Fibroblast of skin of right quadriceps (primary cell): ENCODE results near the gene PAOX.

Experiments
- DNase-seq: peaks from one replicate; pipeline ENCODE4 v3.0.0-alpha.2; 2013

PAOX gene

DNA sequence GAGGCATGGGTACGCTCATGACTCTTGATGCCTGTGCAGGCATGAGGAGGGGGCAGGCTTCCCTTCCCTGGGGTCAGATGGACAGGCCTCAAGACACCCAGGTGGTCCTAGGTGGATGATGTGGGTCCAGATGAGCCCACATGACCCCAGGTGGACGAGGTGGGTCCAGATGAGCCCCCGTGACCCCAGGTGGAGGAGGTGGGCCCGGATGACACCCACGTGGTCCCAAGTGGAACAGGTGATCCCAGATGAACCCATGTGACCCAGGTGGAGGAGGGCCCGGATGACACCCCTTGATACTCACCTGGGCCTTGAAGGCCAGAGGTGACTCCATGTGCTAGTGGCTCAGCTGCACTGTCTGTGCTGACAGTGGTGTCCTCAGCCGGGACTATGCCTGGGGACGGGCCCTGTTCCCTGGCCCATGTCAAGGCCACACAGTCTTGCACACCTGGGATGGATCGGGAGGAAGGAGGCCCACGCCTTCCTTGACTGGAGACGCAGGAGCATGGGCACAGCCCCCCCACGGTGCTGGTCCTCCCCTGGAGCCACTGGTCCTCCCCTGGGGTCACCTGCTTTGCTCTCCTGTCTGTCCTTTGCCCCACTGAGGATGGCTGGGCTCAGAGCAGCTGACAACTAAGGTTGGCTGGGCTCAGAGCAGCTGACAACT is 28.6 kb upstream of the PAOX start:
- DNase-seq = no peak

DNA sequence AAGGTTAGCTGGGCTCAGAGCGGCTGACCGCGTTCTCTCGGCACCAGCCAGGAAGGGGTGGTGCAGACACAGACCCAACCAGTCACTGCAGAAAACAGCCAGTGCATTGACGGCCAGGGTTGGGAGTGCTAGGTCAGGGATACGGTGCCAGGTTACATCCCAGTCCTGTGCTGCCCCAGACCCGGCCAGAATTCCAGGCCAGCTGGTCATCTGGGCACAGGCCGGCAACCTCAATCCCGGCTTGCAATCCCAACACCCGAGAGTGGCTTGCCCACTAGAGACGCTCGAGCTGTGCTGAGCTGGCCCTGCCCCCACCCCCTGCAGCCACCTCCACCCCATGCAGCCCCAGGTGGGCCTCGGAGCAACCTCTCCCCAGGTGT is 28.1 kb upstream of the PAOX start:
- DNase-seq = no peak

DNA sequence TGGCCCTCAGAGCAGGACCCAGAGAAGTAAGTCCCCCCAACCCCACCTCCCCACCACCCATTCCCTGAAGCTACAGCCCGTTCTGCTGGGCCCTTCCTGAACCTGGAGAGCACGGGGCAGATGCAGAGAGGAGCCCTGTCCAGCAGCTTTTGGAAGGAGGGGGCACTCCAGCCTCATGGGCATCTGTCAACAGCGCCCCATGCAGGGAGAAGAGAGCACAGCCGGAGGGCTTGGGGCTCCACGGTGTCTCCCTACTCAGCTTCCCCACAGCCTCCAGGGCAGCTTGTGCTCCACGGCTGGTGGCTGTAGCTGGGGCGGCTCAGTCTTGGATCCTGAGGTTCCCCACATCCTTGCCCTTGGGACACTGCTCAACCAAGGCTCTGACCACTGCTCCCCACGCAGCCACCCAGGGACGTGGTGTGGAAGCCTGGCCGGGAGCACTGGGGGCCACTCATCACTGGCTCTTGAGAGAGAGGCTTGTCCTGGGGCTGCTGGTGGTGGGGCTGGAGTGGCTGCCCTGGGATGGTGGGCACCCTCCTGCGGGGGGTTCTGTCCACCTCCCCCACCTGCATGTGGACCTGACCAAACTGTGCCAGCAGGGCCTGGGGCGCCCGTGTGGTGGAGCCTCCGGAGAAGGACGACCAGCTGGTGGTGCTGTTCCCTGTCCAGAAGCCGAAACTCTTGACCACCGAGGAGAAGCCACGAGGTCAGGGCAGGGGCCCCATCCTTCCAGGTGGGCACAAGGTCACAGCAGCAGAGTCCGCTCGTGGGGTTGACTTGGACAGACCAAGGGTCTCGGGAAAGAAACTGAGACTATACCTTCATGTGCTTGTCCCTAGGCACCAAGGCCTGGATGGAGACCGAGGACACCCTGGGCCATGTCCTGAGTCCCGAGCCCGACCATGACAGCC is 27.4 kb upstream of the PAOX start:
- no peak for DNase-seq

DNA sequence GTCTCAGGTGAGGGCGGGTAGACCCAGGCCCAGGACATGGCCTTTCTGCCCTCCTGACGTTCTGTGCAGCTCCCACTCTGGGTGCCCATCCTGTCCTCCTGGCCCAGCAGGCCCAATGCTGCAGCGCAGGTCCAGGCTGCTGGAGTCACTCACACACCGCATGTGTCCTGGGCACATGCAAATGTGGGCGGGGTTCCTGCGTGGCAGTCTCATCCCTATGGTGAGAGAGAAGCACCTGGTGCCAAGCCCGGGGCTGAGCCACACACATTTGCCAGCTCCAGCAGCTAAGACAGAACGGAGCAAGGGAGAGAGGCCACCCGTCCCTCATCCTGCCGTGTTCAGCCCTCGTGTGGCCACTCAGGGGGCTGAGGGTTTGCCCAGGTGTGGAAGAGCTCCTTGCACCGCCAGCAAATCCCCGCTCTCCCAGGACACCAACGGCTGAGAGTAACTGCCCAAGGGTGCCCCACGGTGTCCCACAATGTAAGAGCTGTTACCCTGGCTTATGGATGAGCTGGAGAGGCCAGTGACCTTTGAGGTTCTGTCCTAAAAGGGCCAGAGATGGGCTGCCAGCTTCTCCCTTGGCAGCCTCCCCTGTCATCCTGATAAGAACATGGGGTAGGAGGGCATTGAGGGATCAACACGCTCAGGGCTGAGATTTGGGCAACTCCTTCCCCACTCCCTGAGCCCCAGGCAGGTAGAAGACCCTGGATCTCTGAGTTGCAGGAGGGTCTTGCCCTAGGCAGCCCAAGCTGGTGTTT is 25.7 kb upstream of the PAOX start:
- DNase-seq = no peak

DNA sequence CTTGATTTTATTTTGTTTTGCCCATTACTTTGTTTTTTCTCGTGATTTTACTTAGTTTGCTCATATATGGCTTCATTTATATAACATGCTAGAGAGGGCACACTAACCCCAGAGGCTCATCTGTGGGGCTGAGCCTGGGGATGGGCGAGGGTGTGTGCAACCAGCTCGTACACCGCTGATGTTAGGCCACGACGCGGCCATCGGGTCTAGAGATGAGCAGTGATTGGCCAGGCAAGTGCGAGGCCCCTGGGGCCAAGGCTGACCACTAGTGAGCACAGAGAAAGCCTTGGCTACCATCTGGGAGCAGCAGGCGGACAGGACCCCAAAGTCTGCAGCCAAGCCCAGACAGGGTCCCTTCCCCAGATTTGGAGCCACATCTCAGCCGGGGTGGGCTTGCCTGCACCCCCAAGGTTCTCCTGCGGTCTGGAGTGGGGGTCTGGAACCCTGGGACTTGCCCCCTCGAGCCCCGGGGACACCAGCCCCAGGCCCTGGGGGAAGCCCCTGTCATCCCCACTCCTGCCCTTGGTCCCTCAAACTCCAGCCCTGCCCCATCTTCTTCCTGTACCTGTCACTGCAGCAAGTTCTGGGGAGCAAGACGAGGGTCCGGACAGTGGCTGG is 25.0 kb upstream of the PAOX start:
- DNase-seq = no peak

DNA sequence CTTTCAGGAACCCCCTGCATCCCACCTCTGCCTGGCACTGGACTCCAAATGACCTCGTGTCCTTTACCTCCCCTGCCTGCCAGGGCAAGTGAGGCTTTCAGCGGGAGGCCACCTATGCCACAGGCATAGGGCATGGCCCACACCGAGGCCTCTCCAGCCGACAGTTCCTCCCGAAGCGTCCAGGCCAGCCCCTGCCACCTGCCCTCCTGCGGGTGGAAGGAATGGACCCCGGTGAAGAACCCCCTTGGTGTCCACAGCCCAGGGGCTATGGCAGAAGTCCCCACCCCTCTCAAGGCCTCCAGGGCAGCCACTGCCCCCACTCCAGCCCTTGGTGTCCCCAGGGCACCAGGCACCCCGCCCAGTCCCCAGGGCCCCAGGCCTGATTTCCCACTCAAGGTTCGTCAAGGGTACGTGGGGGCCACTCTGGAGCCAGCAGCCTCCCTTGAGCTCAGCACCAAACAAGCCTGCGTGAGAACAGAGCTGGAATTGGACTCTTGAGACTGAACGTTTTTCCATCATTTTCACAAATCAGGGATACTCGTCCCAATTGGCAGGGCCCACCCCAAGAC is 24.3 kb upstream of the PAOX start:
- DNase-seq = no peak

DNA sequence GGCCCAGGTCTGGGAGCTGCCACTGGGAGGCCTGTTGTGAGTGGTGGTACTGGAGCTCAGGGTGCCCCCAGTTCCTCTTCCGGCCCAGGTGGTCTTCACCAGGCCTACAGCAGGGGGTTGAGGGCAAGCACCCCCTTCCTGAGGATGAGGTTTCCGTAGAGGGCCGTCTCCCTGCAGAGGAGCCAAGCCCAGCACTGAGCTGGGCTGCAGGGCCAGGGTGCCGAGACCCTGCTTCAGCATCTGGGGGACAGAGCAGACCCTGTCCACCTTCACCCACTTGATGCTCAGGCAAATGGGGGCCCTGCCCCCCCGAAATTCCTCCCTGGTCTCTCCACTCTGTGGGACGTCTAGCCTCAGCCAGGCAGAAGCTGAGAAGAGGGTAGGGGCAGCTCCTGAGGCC is 23.8 kb upstream of the PAOX start:
- no peak for DNase-seq

DNA sequence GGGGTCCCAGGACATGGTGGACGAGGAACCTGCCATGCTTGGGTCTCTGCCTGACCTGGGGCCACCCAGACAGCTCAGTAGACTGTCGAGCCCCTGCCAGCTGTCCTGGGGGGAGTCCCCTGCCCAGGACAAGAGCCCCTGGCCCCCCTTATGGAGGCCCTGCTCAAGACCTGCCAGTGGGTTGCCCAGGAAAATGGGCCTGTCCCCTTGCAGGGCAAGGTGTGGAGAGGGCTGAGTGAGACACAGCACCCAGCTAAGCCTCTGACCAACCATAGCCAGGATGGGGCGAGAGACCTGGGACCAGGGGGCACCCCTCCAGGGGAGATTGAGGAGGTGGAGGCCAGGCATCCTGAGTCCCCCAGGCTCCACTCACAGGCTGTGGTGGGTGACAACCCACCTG is 23.1 kb upstream of the PAOX start:
- DNase-seq = no peak

DNA sequence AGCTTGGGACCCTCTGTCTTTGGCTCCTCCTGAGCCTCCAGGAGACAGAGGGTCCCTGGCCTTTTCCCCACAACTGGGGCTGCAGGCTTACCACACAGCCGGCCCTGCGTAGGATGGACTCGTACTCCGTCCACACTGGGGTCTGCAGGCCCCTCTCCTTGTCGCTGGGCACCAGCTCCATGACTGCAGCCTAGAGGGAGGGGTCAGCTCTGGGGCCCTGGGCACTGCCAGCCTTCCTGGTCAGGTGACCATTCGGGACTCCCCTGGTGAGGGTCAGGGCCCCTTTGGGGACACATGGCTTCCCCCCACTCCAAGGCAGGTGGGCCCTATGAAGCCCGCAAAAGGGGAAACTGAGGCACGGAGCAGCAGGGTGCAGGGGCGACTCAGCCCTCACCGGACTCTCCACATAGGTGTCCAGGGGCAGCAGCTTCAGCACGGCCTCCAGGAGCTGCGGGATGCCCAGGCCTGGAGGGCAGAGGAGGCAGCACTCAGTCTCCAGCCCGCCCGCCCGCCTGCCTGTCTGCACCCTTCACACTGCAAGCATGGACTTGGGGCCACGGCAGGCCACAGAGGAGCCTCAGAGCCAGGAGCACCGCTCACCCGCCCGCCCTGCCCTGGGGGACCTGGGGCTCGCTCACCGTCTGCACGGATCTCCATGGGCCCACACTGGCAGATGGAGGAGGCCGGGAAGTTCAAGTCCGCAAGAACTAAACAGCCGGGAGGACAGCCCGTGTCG is 22.3 kb upstream of the PAOX start:
- no peak for DNase-seq

DNA sequence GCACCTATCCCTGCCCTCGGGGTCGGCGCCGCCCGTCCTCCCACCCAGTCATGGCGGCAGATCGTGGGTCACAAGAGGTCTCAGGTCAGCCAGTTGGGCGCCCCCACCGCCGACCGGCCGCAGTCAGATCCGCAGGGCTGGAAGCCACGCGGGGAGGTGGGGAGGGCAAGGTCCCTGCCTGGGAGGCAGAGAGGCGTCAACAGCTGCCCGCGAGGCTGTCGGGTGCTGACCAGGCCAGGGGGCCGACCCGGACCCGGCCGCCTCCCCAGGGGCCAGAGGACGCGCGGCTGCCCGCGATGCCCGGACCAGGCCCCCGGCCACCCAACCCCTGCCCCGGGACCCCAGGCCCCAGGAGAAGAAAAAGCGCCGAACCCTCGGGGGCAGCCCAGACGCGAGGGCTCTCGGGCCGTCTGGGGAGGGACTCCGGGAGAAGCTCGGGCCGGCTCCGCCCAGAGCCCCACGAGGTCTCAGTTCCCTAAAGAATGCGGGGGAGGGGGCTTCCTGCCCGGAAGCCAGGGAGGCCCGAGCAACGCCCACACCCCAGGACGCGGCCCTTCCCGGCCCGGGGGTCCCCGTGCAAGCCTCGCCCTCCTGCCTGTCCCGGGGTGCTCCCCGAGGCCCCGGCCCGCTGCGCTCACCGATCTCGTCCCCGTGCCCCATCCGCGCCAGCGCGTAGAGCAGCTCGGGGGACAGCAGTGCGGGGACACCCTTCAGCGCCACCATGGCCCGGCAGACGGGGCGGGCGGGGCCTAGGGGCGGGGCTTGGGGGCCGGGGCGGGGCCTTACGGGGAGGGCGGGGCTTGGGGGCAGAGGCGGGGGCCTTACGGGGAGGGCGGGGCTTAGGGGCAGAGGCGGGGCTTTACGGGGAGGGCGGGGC is 21.5 kb upstream of the PAOX start, which contains the start of gene FUOM:
Gene FUOM (minus strand): TSS at position 735 of the 877 bp plus-strand sequence. CDS start 12 bp downstream, at position 723.
- peak; percentile 70 for DNase-seq

DNA sequence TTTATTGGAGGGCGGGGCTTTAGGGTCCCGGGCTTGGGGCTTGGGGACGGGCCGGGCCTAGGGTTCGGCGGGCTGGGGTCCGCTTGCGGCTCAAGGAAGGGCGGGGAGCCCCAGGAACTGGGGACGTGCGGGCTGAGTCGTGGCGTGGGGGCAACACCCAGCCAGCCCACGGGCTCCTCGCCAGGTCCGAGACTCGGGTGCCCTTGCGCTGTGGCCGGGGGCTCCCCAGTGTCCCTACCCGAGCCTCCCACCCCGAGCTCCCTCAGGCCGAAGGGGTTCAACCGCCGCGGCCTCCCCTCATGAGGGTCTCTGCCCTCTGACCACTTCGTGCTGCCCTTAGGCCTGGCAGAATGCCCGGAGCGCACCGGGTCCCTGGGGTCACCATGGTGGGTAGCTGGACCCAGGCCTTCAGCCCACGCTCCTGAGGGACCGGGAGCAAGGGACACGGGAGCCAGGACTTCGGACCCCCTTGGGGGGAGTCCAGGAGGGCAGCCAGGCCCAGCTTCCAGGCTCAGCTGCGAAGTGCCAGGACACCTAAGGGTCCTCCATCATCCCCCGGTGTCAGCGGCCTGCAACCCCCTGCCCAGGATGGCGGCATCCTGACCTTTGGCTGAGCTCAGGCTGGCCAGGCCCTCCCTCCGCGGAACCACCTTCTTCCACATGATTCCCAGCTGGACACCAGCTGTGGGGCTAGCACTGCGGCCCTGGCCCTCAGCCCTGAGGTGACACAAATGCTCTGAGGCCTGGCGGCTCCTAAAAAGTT is 20.7 kb upstream of the PAOX start:
- DNase-seq = no peak

DNA sequence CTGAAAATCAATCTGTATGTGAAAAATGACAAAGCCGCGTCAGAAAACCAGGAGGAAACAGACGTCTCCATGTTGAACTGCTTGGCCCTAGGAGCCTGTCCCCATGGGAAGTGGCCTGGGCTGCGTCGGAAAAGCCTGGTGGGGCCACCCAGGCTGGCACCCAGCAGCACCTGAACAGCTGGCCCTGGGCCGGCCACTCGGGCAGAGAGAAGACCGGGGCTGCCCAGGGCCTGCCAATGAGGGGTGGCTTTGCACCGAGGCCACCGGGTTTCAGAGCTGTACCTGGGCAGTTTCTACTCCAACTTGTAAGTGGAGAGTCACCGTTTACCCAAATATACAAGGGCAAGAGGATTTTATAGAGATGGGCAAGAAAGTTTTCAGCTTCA is 20.1 kb upstream of the PAOX start:
- no peak for DNase-seq

DNA sequence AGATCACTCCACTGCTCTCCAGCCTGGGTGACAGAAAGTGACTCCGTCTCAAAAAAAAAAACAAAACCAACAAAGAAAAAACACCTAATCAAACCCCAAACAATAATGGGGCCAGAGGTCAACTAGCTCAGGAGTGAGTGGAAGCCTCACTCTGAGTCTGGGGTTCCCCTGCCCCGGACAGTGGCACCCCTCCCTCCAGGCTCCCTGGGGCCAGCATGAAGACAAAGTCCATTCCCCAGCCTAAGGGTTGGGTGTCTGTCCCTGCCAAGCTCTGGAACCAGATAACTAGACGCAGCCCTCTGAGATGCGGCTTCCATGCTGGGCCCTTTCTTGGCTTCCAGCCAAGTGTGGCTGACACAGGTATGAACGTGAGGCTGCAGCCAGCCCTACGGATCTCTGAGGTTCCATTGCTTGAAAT is 19.5 kb upstream of the PAOX start:
- no peak for DNase-seq

DNA sequence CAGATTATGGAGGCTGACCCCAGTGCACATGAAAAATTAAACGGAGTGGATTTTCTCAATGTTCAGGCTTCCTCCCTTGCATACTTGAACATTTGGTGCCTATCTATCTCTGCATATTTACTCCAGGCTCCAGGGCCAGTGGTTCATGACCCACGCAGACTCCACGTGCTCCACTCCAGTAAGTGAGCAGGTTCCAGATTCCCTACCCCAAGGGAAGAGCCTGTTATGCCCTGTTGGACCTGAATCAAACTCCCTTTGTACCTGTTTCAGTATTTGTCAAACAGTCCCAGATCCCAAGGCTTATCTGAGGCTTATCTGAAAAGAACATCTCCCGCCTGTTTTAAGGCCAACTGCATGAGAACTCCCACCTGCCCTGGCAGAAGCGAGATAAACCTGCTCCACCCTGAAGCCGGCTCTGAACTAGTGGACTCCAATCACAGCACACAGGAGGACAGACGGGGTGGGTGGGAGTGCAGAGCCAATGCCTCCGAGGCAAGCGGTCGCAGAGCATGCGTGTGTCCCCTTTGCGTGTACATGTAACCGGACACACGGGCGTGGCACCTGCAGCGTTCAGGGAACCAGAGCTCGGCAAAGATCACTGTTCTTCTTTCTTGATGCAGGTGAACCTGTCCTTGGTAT is 19.0 kb upstream of the PAOX start:
- DNase-seq = no peak

DNA sequence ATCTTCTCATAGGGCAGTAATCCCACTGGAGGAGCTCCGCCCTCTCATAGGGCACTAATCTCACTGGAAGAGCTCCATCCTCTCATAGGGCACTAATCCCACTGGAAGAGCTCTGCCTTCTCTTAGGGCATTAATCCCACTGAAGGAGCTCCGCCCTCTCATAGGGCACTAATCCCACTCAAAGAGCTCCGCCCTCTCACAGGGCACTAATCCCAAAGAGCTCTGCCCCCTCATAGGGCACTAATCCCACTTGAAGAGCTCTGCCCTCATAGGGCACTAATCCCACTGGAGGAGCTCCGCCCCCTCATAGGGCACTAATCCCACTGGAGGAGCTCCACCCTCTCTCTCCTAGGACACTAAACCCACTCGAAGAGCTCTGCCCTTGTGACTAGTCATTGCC is 17.8 kb upstream of the PAOX start:
- no peak for DNase-seq

DNA sequence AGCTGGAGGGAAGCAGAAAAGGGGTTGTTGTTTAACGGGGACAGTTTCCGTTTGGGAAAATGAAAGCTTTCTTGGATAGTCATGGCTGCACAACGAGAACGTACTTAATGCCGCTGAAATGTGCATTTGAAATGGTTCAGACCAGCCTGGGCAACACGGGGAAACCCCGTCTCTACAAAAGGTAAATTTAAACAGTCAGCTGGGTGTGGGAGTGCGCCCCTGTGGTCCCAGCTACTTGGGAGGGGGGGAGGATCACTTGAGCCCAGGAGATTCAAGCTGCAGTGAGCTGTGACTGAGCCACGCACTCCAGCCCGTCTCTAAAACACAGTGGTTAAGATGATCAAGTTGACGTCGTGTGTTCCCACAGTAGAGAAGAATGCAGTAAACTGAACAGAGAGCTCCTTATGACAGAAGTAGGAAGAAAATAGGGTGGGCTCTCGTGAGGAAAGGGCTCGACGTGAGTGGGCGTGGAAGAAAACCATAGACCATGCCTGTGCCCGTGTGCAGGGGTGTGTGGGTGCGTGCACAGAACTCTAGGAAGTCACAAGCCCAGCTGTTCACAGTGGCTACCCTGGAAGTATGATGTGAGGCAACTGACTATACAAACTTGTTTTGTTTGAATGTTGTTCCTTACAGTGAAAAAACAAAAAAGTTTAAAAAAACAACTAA is 17.2 kb upstream of the PAOX start:
- no peak for DNase-seq

DNA sequence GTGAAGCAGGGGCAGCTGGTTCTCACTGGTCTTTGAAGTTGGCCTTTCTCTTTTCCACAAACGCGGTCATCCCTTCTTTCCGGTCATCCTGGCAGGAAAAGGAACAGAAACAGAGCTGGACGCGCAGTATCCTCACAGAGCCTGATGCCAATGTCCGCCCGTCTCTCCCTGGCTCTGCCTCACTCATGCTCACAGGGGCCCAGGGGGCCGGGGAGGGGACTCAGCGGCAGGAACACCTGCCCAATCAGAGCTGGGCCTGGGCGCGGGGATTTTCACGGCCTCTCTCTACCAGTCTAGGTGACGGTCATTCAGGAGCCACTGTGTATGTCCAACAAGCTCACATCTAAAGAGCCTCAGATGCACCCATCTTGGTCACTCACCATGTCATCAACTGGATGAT is 16.2 kb upstream of the PAOX start:
- DNase-seq = no peak

DNA sequence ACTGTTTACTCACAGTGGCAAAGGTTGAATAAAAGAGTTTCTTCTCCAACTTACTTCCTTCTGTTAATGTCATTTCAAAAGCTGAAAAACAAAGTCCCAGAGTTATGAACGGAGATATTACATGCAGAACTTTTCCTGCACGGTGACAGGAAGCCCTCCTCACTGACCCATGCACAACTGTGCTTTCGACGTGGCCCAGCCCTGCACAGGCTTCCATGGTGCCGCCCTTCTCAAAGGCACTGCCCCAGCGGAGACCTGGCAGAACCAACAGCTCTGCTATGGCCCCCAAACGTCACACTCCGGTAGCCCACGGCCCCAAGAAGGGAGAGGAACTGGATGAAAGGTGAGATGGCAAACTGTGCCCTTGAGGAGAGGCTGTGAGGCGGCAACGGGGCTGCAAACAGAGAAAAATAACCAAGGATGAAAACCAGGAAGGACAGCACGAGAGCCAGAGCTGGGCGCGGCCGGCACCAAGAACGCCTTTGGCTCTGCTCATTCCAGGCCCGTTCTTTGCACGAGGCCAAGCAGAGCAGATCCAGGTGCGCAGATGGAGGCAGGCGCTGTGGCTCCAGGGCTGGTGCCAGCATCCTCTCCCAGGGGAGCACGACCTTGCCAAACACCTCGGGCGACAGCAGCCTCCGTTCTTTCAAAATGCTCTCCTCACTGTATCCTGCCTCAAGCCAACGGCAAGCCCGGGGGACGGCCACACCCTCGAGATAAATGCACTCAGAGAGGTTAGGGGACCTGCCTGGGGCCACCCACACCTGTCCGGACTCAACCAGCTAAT is 14.2 kb upstream of the PAOX start:
- no peak for DNase-seq
